HCT116 (cell line): ENCODE data around the gene SH3BP4.

Source experiments
- CEBPB ChIP-seq: IDR thresholded peaks from 2 replicates; pipeline ENCODE4 v1.6.1; 2012; ENCODE audit warnings: low read depth
- POLR2A ChIP-seq: IDR thresholded peaks from 2 replicates; pipeline ENCODE4 v1.7.0; 2011; ENCODE audit warnings: borderline replicate concordance; ENCODE audit not compliant: insufficient read depth, insufficient read length; ENCODE audit errors: extremely low read depth
- POLR2AphosphoS5 ChIP-seq: IDR thresholded peaks from 2 replicates; pipeline ENCODE4 v1.6.1; 2011; ENCODE audit warnings: mild to moderate bottlenecking, low read depth, low read length, moderate library complexity
- SRF ChIP-seq: IDR thresholded peaks from 2 replicates; pipeline ENCODE4 v1.6.1; 2012; ENCODE audit warnings: low read depth
- TCF7L2 ChIP-seq: IDR thresholded peaks from 2 replicates; pipeline ENCODE4 v1.7.0; 2011; ENCODE audit warnings: borderline replicate concordance, inconsistent platforms; ENCODE audit not compliant: insufficient read depth, insufficient read length; ENCODE audit errors: extremely low read depth
- TF ChIP-seq, protein P1 (sequence below), 3 experiments: fragments of 200-600 bp in 1 of 3; sonication (generic) in 1 of 3; IDR thresholded peaks in 2 of 3; conservative IDR thresholded peaks in 1 of 3; 2 replicates each; pipeline ENCODE4 v1.5.1; 2012 to 2017; ENCODE audit warnings: low read depth in 2 of 3, low read length in 2 of 3, antibody characterized with exemption in 1 of 3, borderline replicate concordance in 1 of 3, control low read depth in 1 of 3, mild to moderate bottlenecking in 1 of 3, mixed read lengths in 1 of 3, mixed run types in 1 of 3, moderate library complexity in 1 of 3; ENCODE audit not compliant: insufficient read depth in 1 of 3

DNA sequence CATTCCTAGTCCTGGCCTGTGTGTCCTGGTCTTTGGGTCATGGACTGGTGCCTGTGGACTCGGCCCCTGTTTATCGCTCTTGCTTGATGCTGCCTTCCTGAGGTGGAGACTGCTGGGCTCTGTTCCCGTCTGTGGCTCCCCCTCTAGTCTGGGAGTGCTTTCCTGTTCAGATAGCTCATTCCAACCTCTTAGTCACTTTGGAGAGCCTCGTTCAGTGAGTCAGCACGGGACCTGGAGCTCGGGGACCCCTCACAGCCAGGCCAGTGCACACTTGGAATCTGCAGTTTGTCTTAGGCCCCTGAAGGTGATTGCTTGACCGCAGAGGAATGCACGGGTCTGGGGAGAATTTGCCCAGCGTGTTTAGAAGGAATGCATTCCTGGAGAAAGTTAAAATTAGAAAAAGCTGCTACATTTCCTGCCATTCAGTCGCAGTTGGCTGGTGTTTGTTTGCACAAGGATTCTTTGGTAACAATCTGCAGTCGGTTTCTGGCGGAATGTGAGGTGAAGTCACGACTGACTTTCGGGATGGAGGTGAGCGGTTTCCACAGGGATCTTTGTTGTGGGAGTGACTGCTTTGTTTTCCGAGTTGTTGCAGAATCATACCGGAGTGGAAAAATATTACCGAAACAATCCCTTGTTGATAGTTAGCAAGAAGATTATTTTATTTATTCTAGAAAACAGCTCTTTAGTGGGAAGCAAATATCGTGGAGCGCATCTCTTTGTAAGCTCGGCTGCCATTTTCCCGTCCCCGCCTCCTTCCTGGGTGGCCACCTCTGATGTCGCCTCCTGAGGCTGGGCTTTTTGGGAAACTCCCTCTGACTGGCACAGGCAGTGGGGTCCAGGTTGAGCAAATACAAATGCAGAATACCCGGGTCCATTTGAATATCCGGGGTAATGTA lies 29.6 kb downstream of the SH3BP4 start:
- TF ChIP-seq POLR2AphosphoS5 (peak; percentile 24; the same call in 1 of the 2 replicates), SRF (no peak), TCF7L2 (no peak), POLR2A (no peak), CEBPB (no peak; the same call in 1 of the 2 replicates)
- TF ChIP-seq, protein P1, sequence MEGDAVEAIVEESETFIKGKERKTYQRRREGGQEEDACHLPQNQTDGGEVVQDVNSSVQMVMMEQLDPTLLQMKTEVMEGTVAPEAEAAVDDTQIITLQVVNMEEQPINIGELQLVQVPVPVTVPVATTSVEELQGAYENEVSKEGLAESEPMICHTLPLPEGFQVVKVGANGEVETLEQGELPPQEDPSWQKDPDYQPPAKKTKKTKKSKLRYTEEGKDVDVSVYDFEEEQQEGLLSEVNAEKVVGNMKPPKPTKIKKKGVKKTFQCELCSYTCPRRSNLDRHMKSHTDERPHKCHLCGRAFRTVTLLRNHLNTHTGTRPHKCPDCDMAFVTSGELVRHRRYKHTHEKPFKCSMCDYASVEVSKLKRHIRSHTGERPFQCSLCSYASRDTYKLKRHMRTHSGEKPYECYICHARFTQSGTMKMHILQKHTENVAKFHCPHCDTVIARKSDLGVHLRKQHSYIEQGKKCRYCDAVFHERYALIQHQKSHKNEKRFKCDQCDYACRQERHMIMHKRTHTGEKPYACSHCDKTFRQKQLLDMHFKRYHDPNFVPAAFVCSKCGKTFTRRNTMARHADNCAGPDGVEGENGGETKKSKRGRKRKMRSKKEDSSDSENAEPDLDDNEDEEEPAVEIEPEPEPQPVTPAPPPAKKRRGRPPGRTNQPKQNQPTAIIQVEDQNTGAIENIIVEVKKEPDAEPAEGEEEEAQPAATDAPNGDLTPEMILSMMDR (IDR thresholded peaks at IDR 0.05 in 2 of 3, conservative IDR thresholded peaks at IDR 0.05 in 1 of 3; ENCODE audit: borderline replicate concordance in 1 of 3, insufficient read depth in 1 of 3, low read depth in 2 of 3, low read length in 2 of 3), result peak in 2 of 3 experiments; percentile 13 to 18; a peak in 1 of 6 replicates
